ENCODE measurements around the gene WHAMM. TPM values are rescaled to one million over a fixed set of nuclear protein-coding genes. Genes with fewer than 3 reads are reported as not detected.

Gene WHAMM
- total and polyA plus RNA-seq, 4 donors, result 4.2 to 10.4 (median 6.6) TPM

- ATAC-seq (ENCODE audit: insufficient read depth, low FRiP score) (no peak), DNase-seq (no peak)
- Histone ChIP-seq H3K4me3 (no peak overlapping the region), H3K9ac (ENCODE audit: insufficient read depth in 1 of 2, low read length in 2 of 2) (no peak overlapping the region), H3K27ac (ENCODE audit: low read depth in 1 of 2, low read length in 1 of 2) (no peak overlapping the region), H3K36me3 (ENCODE audit: control insufficient read depth in 4 of 4, insufficient read depth in 4 of 4, low read length in 4 of 4) (peaks cover 24 to 43% (median 29%) of the 10 kb centered on the region in 4 donors), H3K9me3 (ENCODE audit: control insufficient read depth in 4 of 4, insufficient read depth in 3 of 4, low read length in 3 of 4) (no peaks in the 10 kb centered on the region), H3K27me3 (ENCODE audit: control insufficient read depth in 3 of 3, insufficient read depth in 3 of 3, low read length in 2 of 3) (no peaks in the 10 kb centered on the region), H3K4me1 (ENCODE audit: control insufficient read depth in 5 of 5, insufficient read depth in 5 of 5, low read length in 5 of 5) (no peaks in the 10 kb centered on the region)
- TF ChIP-seq CTCF (IDR thresholded peaks at IDR 0.05; ENCODE audit: control extremely low read depth, extremely low read depth), result no peak
- 92 to 95% methylated on average over 5 of the region's 5 CpGs for WGBS, 2 donors
Measured at GRCh38 chr15:82823049-82823448, 13.6 kb downstream of the WHAMM start.

- DNase-seq (no peak), ATAC-seq (ENCODE audit: insufficient read depth, low FRiP score) (no peak)
- Histone ChIP-seq H3K9ac (ENCODE audit: insufficient read depth in 1 of 2, low read length in 2 of 2) (no peak overlapping the region), H3K36me3 (ENCODE audit: control insufficient read depth in 4 of 4, insufficient read depth in 4 of 4, low read length in 4 of 4) (peaks cover 34 to 46% (median 42%) of the 10 kb centered on the region in 4 donors), H3K4me3 (no peak overlapping the region), H3K4me1 (ENCODE audit: control insufficient read depth in 5 of 5, insufficient read depth in 5 of 5, low read length in 5 of 5) (peaks cover 0 to 11% (median 6%) of the 10 kb centered on the region in 5 donors), H3K9me3 (ENCODE audit: control insufficient read depth in 4 of 4, insufficient read depth in 3 of 4, low read length in 3 of 4) (no peaks in the 10 kb centered on the region), H3K27ac (ENCODE audit: low read depth in 1 of 2, low read length in 1 of 2) (no peak overlapping the region), H3K27me3 (ENCODE audit: control insufficient read depth in 3 of 3, insufficient read depth in 3 of 3, low read length in 2 of 3) (no peaks in the 10 kb centered on the region)
- 73% methylated on average over 1 of the region's 1 CpG for WGBS, 2 donors
- no peak for TF ChIP-seq CTCF (IDR thresholded peaks at IDR 0.05; ENCODE audit: control extremely low read depth, extremely low read depth)
Measured at GRCh38 chr15:82828075-82828474, 18.6 kb downstream of the WHAMM start.

GRCh38 chr15:82829234-82829633, 19.8 kb downstream of the WHAMM start:
- Histone ChIP-seq H3K27me3 (ENCODE audit: control insufficient read depth in 3 of 3, insufficient read depth in 3 of 3, low read length in 2 of 3) (no peaks in the 10 kb centered on the region), H3K9ac (ENCODE audit: insufficient read depth in 1 of 2, low read length in 2 of 2) (no peak overlapping the region), H3K36me3 (ENCODE audit: control insufficient read depth in 4 of 4, insufficient read depth in 4 of 4, low read length in 4 of 4) (peaks cover 36 to 46% (median 45%) of the 10 kb centered on the region in 4 donors), H3K4me1 (ENCODE audit: control insufficient read depth in 5 of 5, insufficient read depth in 5 of 5, low read length in 5 of 5) (peaks cover 0 to 15% (median 6%) of the 10 kb centered on the region in 5 donors), H3K9me3 (ENCODE audit: control insufficient read depth in 4 of 4, insufficient read depth in 3 of 4, low read length in 3 of 4) (no peaks in the 10 kb centered on the region), H3K4me3 (no peak overlapping the region), H3K27ac (ENCODE audit: low read depth in 1 of 2, low read length in 1 of 2) (no peak overlapping the region)
- WGBS, 2 donors, result 95 to 99% methylated on average over 4 of the region's 4 CpGs
- no peak for DNase-seq
- no peak for ATAC-seq (ENCODE audit: insufficient read depth, low FRiP score)
- no peak for TF ChIP-seq CTCF (IDR thresholded peaks at IDR 0.05; ENCODE audit: control extremely low read depth, extremely low read depth)
